GM23338 (cell line): ENCODE results near the gene ZCCHC4. TPM values are rescaled to one million over a fixed set of nuclear protein-coding genes. Genes with fewer than 3 reads are reported as not detected.

Source experiments
- ATAC-seq: fragments of 200-7000 bp; cut with Tn5 transposase; 3 replicates; pipeline ENCODE4 v1.9.1; 2020
- DNase-seq: peaks from one replicate; pipeline ENCODE4 v3.0.0-alpha.2; 2015; ENCODE audit warnings: low spot score
- H2AFZ ChIP-seq: fragments of 200-600 bp; sonication (generic); 2 replicates; pipeline ENCODE4 v1.8.0; 2016; ENCODE audit warnings: antibody characterized with exemption, mild to moderate bottlenecking, moderate library complexity
- H3F3A ChIP-seq: fragments of 200-600 bp; sonication (generic); replicated peaks from 2 replicates; pipeline ENCODE4 v1.8.0; 2017; ENCODE audit warnings: antibody characterized with exemption, mixed run types, low read depth
- H3K27ac ChIP-seq: fragments of 200-600 bp; sonication (generic); 2 replicates; pipeline ENCODE4 v1.6.1; 2016; ENCODE audit warnings: low read depth
- H3K27me3 ChIP-seq: fragments of 200-600 bp; sonication (generic); 2 replicates; pipeline ENCODE4 v1.8.0; 2016; ENCODE audit warnings: mild to moderate bottlenecking, mixed run types, moderate library complexity; ENCODE audit not compliant: insufficient read depth
- H3K36me3 ChIP-seq: fragments of 200-600 bp; sonication (generic); 2 replicates; pipeline ENCODE4 v1.8.0; 2016; ENCODE audit warnings: mild to moderate bottlenecking; ENCODE audit not compliant: insufficient read depth
- H3K4me1 ChIP-seq: fragments of 200-600 bp; sonication (generic); 2 replicates; pipeline ENCODE4 v1.8.0; 2016; ENCODE audit warnings: mild to moderate bottlenecking, moderate library complexity; ENCODE audit not compliant: insufficient read depth
- H3K4me2 ChIP-seq: fragments of 200-600 bp; sonication (generic); 2 replicates; pipeline ENCODE4 v1.7.1; 2017; ENCODE audit warnings: mixed run types
- H3K4me3 ChIP-seq: fragments of 200-600 bp; sonication (generic); 2 replicates; pipeline ENCODE4 v1.6.1; 2016; ENCODE audit warnings: mixed run types
- H3K79me2 ChIP-seq: fragments of 200-600 bp; sonication (generic); replicated peaks from 2 replicates; pipeline ENCODE4 v1.8.0; 2017; ENCODE audit warnings: mild to moderate bottlenecking; ENCODE audit not compliant: insufficient read depth
- H3K9me2 ChIP-seq: fragments of 200-600 bp; sonication (generic); 2 replicates; pipeline ENCODE4 v1.8.0; 2017; ENCODE audit not compliant: insufficient read depth
- H4K20me1 ChIP-seq: fragments of 200-600 bp; sonication (generic); replicated peaks from 2 replicates; pipeline ENCODE4 v1.8.0; 2017; ENCODE audit warnings: mild to moderate bottlenecking; ENCODE audit not compliant: insufficient read depth
- H3K27ac Mint-ChIP-seq: 2 replicates; pipeline ENCODE4 v1.8.0; 2020; ENCODE audit warnings: inconsistent platforms, mild to moderate bottlenecking, moderate library complexity, mixed read lengths
- H3K27me3 Mint-ChIP-seq: 3 replicates; pipeline ENCODE4 v1.8.0; 2022; ENCODE audit warnings: low read depth, mild to moderate bottlenecking, moderate library complexity, mixed read lengths, inconsistent platforms; ENCODE audit not compliant: insufficient read depth, poor library complexity
- H3K36me3 Mint-ChIP-seq: 3 replicates; pipeline ENCODE4 v1.8.0; 2021; ENCODE audit warnings: low read depth, mild to moderate bottlenecking, inconsistent platforms, moderate library complexity, mixed read lengths
- H3K4me1 Mint-ChIP-seq: 3 replicates; pipeline ENCODE4 v1.8.0; 2020; ENCODE audit warnings: mild to moderate bottlenecking, inconsistent platforms, mixed read lengths
- H3K4me3 Mint-ChIP-seq: 3 replicates; pipeline ENCODE4 v1.8.0; 2021; ENCODE audit warnings: moderate library complexity, mild to moderate bottlenecking, inconsistent platforms, mixed read lengths
- H3K9me3 Mint-ChIP-seq: 3 replicates; pipeline ENCODE4 v1.8.0; 2020; ENCODE audit warnings: moderate library complexity, mild to moderate bottlenecking, inconsistent platforms, mixed read lengths
- CREB1 ChIP-seq: fragments of 250-450 bp; sonication (Bioruptor Pico); IDR thresholded peaks from 2 replicates; pipeline ENCODE4 v1.5.0; 2020; ENCODE audit warnings: low read depth, mild to moderate bottlenecking, moderate library complexity
- EZH2 ChIP-seq: fragments of 200-600 bp; sonication (generic); IDR thresholded peaks from one replicate; pipeline ENCODE4 v1.8.0; 2017; ENCODE audit warnings: antibody characterized with exemption, mild to moderate bottlenecking, low read depth; ENCODE audit not compliant: unreplicated experiment
- EZH2phosphoT487 ChIP-seq: fragments of 200-600 bp; sonication (generic); IDR thresholded peaks from one replicate; pipeline ENCODE4 v1.8.1; 2018; ENCODE audit warnings: antibody characterized with exemption; ENCODE audit not compliant: unreplicated experiment
- JUNB ChIP-seq: IDR thresholded peaks from one replicate; pipeline ENCODE4 v1.6.1; 2016; ENCODE audit warnings: antibody characterized with exemption; ENCODE audit not compliant: unreplicated experiment
- NANOG ChIP-seq: IDR thresholded peaks from 2 replicates; pipeline ENCODE4 v1.6.1; 2016; ENCODE audit warnings: antibody characterized with exemption, borderline replicate concordance
- POLR2AphosphoS5 ChIP-seq: IDR thresholded peaks from 2 replicates; pipeline ENCODE4 v1.6.1; 2016; ENCODE audit warnings: antibody characterized with exemption, low read depth
- STAT1 ChIP-seq: IDR thresholded peaks from one replicate; pipeline ENCODE4 v1.6.1; 2016; ENCODE audit warnings: antibody characterized with exemption; ENCODE audit not compliant: unreplicated experiment
- ZNF114 ChIP-seq: fragments of 250-450 bp; sonication (Bioruptor Pico); IDR thresholded peaks from 2 replicates; pipeline ENCODE4 v1.5.0; 2020; ENCODE audit warnings: mild to moderate bottlenecking, moderate library complexity
- ZNF331 ChIP-seq: fragments of 250-450 bp; sonication (Bioruptor Pico); IDR thresholded peaks from 2 replicates; pipeline ENCODE4 v1.5.0; 2020; ENCODE audit warnings: low read depth, mild to moderate bottlenecking, moderate library complexity
- polyA plus RNA-seq: library from polyadenylated mRNA; unstranded; fragments of >200 nt; fragmentation: Nextera tagmentation; extraction: Ambion mirVana; gene quantifications from 2 replicates; pipeline ENCODE4 v1.2.1, GENCODE V29; 2016
- total RNA-seq: library from RNA; depleted of rRNA; stranded (reverse); fragments of >200 nt; shearing (Covaris generic); gene quantifications from 2 replicates; pipeline ENCODE4 v1.2.3, GENCODE V29; 2014
- TF ChIP-seq, protein P1 (sequence below): fragments of 250-450 bp; sonication (Bioruptor Pico); IDR thresholded peaks from 2 replicates; pipeline ENCODE4 v1.5.0; 2020; ENCODE audit warnings: mild to moderate bottlenecking, moderate library complexity
- TF ChIP-seq, protein P2 (sequence below), 2 experiments: fragments of 200-600 bp in 1 of 2; sonication (generic) in 1 of 2; conservative IDR thresholded peaks; 2 replicates each; pipeline versions ENCODE4 v1.5.1 to v1.6.1; 2016 to 2017; ENCODE audit warnings: antibody characterized with exemption in 2 of 2, low read depth in 2 of 2, mild to moderate bottlenecking in 2 of 2, moderate library complexity in 1 of 2
- TF ChIP-seq, protein P3 (sequence below): IDR thresholded peaks from one replicate; pipeline ENCODE4 v1.6.1; 2018; ENCODE audit warnings: antibody characterized with exemption; ENCODE audit not compliant: unreplicated experiment
- TF ChIP-seq, protein P4 (sequence below): IDR thresholded peaks from 2 replicates; pipeline ENCODE4 v1.6.1; 2016; ENCODE audit warnings: antibody characterized with exemption

The ZCCHC4 gene
- total and polyA plus RNA-seq, 2 experiments from 2014 or later, result 11.3 to 17.9 TPM

DNA sequence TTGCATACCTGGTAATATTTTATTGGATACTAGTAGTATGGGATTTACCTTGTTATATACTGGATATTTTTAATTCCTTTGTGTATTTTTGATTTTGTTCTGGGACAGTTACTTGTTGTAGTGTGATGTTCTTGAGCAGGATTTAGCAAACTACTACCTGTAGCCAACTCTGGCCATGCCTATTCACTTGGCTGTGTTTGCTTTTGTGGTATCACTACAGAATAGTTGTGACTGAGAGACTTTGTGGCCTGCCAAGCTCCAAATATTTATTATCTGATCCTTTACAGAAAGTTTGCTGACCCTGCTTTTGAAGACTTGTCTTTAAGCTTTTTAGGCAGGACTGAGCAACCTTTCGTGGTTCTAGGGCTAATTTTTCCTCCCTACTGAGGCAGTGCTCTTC lies 17.8 kb downstream of the ZCCHC4 start:
- no peak overlapping the region for H3K4me3 Mint-ChIP-seq
- no peaks in the 10 kb centered on the region; the same call in 2 of the 3 replicates for H3K9me3 Mint-ChIP-seq
- H3K27me3 ChIP-seq, result no peaks in the 10 kb centered on the region
- H3K36me3 Mint-ChIP-seq, result no peaks in the 10 kb centered on the region
- no peaks in the 10 kb centered on the region for H3K36me3 ChIP-seq
- no peak overlapping the region for H3K4me3 ChIP-seq
- H3K27ac Mint-ChIP-seq, result no peak overlapping the region
- no peak overlapping the region for H2AFZ ChIP-seq
- H3K27me3 Mint-ChIP-seq, result no peaks in the 10 kb centered on the region
- H3K9me2 ChIP-seq, result no peaks in the 10 kb centered on the region
- no peaks in the 10 kb centered on the region for H3K4me1 ChIP-seq
- ATAC-seq (no peak), DNase-seq (no peak)
- TF ChIP-seq NANOG (no peak), CREB1 (CRISPR knock-in tag) (no peak), ZNF331 (CRISPR knock-in tag) (no peak), STAT1 (no peak), ZNF114 (CRISPR knock-in tag) (no peak), POLR2AphosphoS5 (no peak), EZH2phosphoT487 (no peak), JUNB (no peak), EZH2 (no peak)
- TF ChIP-seq, protein P1, sequence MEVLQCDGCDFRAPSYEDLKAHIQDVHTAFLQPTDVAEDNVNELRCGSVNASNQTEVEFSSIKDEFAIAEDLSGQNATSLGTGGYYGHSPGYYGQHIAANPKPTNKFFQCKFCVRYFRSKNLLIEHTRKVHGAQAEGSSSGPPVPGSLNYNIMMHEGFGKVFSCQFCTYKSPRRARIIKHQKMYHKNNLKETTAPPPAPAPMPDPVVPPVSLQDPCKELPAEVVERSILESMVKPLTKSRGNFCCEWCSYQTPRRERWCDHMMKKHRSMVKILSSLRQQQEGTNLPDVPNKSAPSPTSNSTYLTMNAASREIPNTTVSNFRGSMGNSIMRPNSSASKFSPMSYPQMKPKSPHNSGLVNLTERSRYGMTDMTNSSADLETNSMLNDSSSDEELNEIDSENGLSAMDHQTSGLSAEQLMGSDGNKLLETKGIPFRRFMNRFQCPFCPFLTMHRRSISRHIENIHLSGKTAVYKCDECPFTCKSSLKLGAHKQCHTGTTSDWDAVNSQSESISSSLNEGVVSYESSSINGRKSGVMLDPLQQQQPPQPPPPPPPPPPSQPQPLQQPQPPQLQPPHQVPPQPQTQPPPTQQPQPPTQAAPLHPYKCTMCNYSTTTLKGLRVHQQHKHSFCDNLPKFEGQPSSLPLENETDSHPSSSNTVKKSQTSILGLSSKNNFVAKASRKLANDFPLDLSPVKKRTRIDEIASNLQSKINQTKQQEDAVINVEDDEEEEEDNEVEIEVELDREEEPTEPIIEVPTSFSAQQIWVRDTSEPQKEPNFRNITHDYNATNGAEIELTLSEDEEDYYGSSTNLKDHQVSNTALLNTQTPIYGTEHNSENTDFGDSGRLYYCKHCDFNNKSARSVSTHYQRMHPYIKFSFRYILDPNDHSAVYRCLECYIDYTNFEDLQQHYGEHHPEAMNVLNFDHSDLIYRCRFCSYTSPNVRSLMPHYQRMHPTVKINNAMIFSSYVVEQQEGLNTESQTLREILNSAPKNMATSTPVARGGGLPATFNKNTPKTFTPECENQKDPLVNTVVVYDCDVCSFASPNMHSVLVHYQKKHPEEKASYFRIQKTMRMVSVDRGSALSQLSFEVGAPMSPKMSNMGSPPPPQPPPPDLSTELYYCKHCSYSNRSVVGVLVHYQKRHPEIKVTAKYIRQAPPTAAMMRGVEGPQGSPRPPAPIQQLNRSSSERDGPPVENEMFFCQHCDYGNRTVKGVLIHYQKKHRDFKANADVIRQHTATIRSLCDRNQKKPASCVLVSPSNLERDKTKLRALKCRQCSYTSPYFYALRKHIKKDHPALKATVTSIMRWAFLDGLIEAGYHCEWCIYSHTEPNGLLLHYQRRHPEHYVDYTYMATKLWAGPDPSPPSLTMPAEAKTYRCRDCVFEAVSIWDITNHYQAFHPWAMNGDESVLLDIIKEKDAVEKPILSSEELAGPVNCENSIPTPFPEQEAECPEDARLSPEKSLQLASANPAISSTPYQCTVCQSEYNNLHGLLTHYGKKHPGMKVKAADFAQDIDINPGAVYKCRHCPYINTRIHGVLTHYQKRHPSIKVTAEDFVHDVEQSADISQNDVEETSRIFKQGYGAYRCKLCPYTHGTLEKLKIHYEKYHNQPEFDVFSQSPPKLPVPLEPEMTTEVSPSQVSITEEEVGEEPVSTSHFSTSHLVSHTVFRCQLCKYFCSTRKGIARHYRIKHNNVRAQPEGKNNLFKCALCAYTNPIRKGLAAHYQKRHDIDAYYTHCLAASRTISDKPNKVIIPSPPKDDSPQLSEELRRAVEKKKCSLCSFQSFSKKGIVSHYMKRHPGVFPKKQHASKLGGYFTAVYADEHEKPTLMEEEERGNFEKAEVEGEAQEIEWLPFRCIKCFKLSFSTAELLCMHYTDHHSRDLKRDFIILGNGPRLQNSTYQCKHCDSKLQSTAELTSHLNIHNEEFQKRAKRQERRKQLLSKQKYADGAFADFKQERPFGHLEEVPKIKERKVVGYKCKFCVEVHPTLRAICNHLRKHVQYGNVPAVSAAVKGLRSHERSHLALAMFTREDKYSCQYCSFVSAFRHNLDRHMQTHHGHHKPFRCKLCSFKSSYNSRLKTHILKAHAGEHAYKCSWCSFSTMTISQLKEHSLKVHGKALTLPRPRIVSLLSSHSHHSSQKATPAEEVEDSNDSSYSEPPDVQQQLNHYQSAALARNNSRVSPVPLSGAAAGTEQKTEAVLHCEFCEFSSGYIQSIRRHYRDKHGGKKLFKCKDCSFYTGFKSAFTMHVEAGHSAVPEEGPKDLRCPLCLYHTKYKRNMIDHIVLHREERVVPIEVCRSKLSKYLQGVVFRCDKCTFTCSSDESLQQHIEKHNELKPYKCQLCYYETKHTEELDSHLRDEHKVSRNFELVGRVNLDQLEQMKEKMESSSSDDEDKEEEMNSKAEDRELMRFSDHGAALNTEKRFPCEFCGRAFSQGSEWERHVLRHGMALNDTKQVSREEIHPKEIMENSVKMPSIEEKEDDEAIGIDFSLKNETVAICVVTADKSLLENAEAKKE (CRISPR knock-in tag), result no peak
- TF ChIP-seq, protein P2, sequence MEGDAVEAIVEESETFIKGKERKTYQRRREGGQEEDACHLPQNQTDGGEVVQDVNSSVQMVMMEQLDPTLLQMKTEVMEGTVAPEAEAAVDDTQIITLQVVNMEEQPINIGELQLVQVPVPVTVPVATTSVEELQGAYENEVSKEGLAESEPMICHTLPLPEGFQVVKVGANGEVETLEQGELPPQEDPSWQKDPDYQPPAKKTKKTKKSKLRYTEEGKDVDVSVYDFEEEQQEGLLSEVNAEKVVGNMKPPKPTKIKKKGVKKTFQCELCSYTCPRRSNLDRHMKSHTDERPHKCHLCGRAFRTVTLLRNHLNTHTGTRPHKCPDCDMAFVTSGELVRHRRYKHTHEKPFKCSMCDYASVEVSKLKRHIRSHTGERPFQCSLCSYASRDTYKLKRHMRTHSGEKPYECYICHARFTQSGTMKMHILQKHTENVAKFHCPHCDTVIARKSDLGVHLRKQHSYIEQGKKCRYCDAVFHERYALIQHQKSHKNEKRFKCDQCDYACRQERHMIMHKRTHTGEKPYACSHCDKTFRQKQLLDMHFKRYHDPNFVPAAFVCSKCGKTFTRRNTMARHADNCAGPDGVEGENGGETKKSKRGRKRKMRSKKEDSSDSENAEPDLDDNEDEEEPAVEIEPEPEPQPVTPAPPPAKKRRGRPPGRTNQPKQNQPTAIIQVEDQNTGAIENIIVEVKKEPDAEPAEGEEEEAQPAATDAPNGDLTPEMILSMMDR (conservative IDR thresholded peaks at IDR 0.05; ENCODE audit: low read depth in 2 of 2), result no peak
- TF ChIP-seq, protein P3, sequence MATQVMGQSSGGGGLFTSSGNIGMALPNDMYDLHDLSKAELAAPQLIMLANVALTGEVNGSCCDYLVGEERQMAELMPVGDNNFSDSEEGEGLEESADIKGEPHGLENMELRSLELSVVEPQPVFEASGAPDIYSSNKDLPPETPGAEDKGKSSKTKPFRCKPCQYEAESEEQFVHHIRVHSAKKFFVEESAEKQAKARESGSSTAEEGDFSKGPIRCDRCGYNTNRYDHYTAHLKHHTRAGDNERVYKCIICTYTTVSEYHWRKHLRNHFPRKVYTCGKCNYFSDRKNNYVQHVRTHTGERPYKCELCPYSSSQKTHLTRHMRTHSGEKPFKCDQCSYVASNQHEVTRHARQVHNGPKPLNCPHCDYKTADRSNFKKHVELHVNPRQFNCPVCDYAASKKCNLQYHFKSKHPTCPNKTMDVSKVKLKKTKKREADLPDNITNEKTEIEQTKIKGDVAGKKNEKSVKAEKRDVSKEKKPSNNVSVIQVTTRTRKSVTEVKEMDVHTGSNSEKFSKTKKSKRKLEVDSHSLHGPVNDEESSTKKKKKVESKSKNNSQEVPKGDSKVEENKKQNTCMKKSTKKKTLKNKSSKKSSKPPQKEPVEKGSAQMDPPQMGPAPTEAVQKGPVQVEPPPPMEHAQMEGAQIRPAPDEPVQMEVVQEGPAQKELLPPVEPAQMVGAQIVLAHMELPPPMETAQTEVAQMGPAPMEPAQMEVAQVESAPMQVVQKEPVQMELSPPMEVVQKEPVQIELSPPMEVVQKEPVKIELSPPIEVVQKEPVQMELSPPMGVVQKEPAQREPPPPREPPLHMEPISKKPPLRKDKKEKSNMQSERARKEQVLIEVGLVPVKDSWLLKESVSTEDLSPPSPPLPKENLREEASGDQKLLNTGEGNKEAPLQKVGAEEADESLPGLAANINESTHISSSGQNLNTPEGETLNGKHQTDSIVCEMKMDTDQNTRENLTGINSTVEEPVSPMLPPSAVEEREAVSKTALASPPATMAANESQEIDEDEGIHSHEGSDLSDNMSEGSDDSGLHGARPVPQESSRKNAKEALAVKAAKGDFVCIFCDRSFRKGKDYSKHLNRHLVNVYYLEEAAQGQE, result no peak
- TF ChIP-seq, protein P4, sequence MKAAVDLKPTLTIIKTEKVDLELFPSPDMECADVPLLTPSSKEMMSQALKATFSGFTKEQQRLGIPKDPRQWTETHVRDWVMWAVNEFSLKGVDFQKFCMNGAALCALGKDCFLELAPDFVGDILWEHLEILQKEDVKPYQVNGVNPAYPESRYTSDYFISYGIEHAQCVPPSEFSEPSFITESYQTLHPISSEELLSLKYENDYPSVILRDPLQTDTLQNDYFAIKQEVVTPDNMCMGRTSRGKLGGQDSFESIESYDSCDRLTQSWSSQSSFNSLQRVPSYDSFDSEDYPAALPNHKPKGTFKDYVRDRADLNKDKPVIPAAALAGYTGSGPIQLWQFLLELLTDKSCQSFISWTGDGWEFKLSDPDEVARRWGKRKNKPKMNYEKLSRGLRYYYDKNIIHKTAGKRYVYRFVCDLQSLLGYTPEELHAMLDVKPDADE, result no peak
- no peak overlapping the region for H3K27ac ChIP-seq
- no peaks in the 10 kb centered on the region for H3F3A ChIP-seq
- H3K79me2 ChIP-seq, result no peaks in the 10 kb centered on the region
- no peak overlapping the region for H3K4me2 ChIP-seq
- no peaks in the 10 kb centered on the region; the same call in 1 of the 2 replicates for H4K20me1 ChIP-seq
- no peaks in the 10 kb centered on the region for H3K4me1 Mint-ChIP-seq
